ENCODE results near the gene ZNF680.
"Not testable (repeated sequence)": the region's sequence is repeated elsewhere in the genome, so short reads cannot be mapped to it uniquely, and the experiment has no call there.

ZNF680 gene

DNA sequence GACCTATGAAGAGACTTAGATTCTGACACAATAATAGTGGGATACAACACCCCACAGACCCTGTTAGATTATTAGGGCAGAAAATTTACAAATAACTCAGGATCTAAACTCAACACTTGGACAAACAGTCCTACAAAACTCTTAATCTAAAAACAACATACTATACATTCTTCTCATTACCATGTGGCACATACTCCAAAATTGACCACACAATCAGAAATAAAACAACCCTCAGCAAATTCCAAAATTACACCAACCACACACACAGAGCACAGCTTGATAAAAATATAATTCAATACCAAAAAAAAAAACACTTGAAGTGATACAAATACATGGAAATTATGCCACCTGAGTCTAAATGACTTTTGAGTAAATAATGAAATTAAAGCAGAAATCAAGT is 7.8 kb downstream of the ZNF680 start:
- no peak for DNase-seq

GRCh38 chr7:64554188-64554587 is 8.7 kb downstream of the ZNF680 start:
- DNase-seq: not testable (repeated sequence)

- DNase-seq: no peak
Observed at GRCh38 chr7:64551375-64552142, 11.3 kb downstream of the ZNF680 start.

DNA sequence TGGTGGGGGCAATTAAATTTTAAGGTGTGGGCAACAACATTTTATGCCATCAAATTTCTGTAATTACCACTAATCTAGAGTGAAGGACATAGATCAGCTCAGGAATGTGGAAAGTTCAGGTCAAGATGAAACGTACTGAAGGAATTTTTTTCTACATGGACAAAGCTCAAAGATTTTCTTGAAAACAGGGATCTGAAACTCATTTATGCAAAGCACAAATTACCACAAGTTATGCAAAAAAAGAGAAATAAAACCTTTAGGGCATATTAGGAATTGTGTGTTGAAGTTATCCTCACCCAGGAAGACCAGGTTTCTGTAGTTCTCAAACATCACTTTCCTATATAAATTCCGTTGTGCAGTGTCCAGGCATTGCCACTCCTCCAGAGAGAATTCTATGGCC is 18.9 kb downstream of the ZNF680 start:
- no peak for DNase-seq

DNA sequence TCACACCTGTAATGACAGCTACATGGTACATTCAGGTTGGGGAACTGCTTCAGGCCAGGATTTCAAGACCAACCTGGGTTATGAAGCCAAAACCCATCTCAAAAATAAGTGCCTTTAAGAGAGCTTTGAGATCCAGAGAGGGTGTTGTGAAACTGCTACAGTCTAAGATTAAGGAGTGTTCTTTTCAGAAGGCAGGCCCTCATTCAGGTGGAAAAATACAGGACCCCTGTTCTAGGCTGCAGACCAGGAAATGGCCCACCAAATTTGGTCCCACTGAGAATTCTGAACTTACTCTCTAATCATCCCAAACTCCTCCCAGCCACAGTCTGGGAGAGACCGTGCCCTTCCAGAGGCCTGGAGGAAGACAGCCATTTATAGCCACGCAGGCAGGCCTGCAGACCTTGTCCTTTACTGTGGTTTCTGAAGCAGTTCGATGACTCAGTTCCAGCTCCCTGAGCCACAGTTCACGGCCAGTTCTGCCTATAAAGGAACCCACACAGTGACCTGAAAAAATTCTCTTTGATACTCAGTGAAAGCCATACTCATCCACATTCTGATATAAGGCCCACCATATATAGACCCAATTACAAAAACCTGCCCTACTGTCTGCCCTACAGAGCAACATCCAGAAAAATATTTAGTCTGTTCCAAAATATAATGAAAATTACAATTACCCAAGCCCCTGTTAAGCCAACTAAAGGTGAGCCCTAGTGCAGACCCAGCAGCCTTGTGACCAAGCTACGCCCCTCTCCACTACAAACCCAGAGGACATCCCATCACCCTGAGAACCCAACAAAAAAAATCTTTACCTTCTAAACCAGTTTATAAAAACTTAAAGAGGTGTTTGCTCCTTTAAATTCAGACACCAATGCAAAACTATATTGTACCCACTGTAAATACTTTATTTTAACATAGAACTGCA is 21.2 kb downstream of the ZNF680 start:
- DNase-seq: peak; percentile 36

- no peak for DNase-seq
Observed at GRCh38 chr7:64533756-64534155, 29.1 kb downstream of the ZNF680 start.

GRCh38 chr7:64528770-64529169 is 34.1 kb downstream of the ZNF680 start:
- no peak for DNase-seq

GRCh38 chr7:64521409-64521984 is 41.4 kb downstream of the ZNF680 start:
- no peak for DNase-seq

DNA sequence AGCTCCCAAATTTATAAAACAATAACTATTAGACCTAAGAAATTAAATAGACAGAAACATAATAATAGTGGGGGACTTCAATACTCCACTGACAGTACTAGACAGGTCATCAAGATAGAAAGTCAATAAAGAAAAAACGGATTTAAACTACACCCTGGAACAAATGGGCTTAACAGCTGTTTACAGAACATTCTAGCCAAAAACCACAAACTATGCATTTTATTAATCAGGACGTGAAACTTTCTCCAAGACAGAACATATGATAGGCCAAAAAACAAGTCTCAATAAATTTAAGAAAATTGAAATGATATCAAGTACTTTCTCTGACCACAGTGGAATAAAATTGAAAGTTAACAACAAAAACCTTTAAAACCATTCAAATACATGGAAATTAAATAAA is 46.4 kb downstream of the ZNF680 start:
- no peak for DNase-seq

DNA sequence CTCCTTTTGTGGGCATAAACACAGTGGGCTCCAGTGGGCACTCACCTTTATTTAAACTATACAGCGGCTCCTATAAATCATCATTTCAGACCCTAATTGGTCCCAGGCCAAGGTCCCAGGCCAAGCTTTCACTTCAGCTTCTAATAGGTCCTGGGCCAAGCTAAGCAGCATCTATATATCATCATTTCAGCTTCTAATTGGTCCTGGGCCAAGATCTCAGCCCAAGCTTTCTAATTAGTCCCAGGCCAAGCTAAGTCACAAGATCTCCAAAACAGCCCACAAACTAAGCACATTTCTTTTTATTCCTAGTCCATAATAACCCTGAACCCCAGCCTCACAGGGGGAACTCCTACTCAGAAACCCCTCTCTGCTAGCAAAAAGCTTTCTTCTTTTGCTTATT is 47.1 kb downstream of the ZNF680 start:
- DNase-seq: no peak

DNA sequence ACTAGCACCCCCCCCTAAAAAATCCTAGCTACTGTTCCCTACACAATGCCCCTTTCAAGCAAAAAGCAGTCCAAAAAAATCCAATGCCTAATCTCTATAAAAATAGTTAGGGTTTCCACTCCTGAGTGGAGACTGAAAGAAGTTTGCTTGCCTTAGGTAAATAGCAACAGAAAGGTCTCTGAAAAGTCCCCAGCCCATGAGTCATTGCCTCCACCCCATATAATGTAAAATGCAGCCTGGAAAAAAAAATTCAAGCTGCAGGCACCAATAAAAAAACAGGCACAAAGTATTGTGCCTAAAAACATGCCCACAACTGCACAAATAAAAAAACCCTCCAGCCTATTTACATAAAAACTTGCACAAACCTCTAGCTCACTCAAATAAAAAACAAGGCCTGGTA is 47.5 kb downstream of the ZNF680 start:
- DNase-seq: no peak

DNA sequence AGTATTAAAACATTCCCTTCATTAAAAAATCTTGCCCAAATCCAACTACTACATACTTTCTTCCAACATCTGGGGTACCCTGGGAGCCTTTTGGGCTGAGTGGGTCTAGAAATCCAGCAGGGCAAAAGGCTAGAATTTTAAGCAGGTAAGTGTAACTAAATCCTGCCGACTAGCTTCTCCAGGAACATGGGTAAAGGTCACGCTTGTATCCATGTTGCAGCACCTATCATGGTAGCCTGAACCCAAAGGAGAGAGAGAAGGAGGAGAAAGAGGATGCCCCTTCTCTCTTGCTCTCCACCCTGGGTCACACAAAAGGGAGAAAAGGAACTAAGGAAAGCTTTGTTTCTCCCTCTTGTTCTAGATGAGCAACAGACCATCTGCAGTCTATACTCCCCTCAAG is 53.3 kb downstream of the ZNF680 start:
- no peak for DNase-seq

DNA sequence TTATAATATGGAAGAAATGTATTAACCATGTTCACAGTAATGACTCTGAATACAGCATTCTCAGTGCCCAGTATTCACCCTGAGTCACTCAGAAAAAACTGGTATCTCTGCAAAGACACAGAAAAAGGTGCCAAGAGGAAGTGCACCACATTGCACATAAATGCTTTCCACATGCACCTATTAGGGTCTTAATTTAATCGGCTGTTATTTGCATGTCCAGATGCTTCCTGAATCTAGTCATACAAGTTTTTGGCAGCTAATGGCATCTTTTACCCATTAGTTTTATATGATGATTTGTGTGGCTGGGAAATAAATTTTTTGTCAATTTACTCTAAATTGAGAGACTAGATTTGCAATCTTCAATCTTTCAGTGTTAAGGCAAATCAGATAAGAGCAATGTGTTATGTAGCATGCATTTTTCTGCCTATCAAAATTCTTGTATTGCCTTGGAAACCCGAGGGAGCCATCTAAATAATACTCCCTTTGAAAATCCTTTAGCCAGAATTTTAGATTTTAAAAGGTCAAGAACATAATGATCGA is 58.2 kb downstream of the ZNF680 start:
- no peak for DNase-seq

- DNase-seq: no peak
Observed at GRCh38 chr7:64498270-64498669, 64.6 kb downstream of the ZNF680 start.

- DNase-seq: peak; percentile 18
Observed at GRCh38 chr7:64494912-64495461, 67.9 kb downstream of the ZNF680 start.

DNA sequence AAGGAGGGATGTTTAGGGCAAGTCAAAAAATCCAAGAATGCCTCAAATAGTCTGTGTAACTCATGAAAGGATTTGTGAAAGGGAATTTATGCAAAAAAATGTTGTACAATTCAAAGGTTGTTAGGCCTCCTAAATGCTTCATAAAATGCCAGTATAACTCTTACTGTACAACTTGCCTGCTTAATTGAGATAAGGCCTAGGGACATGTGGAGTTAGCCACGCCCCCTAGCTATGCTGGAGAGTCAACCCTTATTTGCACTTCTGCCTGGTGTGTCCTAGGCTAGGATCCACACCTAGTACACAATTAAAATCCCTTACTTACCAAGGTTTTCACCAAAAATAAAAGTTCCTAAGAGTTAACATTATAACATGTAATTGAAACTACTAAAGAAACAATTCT is 77.2 kb downstream of the ZNF680 start:
- DNase-seq: no peak
